GM19023 (cell line): ENCODE measurements around the gene PCNX3.
A peak's percentile ranks its signal among the peaks of the same experiment; 100 is the strongest.
"Not testable (repeated sequence)": the region's sequence is repeated elsewhere in the genome, so short reads cannot be mapped to it uniquely, and the experiment has no call there.

Source experiments
- ATAC-seq: cut with Tn5 transposase; IDR thresholded peaks from one replicate; pipeline ENCODE4 v1.9.1; 2021; ENCODE audit warnings: mild to moderate bottlenecking, moderate library complexity; ENCODE audit not compliant: unreplicated experiment

The PCNX3 gene

DNA sequence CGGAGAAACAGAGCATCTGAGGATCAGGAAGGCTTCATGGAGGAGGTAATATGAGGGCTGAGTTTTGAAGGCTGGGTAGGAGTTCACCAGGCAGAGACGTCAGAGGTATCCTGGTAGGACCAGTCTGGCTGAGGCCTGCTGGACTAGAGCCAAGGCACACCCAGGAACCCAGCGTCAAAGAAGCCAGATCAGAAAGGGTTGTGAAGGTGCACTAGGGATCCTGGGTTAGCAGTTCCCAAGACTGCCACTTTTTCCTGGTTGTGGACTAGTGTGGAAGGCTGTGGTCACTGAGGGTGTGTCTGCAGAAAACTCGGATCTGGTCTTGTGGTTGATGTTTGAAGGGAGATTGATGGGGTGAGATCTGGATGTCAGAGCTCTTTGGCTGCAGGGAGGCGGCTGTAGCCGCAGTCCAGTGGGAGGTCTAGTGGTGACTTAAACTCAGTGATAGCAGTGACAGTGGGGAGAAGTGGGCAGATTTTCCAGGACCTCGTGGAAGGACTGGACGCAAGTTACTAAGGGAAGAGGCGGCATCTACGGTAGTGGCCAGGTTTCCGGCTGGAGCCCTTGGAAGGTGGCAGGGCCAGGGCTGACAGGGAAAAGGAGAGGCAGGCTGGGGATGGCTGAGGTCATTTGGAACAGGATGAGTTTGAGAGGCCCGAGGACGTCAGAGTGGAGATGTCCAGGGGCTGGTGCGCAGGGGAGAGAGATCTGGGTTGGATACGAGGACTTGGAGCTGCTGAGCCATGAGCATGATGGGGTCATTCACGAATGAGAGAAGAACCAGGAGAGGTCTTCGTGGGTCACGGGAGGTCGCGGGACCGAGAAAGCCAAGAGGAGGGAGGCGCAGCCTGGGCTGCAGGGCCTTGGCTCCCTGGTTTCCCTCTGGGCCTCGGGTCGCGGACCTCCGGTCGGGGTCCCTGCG, 36.3 kb downstream of the PCNX3 start:
- ATAC-seq = no peak

DNA sequence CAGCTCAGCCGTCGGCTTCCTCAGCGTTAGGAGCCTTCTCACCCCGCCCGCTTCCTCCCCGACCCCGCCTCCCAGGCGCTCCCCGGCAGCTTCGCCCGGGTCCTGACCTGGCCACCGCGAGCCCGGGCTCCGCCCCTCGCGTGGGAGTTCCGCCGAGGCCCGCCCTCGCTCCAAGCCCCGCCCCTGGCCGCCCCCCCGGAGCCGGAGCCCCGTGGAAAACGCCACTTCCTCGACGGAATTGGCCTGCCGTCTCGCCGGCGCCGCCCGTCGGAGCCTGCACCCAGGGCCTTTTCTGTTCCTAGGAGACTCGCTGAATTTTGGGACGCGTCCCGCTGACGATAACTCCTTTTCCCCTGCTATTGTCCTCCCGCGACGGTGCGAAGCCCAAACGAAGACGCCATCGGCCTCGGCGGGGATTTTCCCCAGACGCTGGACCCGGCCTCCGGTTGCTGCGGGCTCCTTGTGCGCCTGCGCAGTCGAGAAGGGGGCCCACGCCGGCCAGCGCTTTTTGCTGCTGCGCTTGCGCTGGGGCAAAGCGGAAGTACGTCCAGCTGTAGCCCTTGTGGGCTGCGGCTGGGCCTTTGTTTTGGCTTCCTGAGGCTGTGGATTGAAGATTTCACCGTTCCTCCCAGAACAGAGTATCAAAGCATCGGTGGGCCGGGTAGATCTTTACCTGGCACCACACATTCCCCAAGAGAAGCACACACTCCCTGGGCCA, 37.1 kb downstream of the PCNX3 start:
- ATAC-seq = peak; percentile 85

DNA sequence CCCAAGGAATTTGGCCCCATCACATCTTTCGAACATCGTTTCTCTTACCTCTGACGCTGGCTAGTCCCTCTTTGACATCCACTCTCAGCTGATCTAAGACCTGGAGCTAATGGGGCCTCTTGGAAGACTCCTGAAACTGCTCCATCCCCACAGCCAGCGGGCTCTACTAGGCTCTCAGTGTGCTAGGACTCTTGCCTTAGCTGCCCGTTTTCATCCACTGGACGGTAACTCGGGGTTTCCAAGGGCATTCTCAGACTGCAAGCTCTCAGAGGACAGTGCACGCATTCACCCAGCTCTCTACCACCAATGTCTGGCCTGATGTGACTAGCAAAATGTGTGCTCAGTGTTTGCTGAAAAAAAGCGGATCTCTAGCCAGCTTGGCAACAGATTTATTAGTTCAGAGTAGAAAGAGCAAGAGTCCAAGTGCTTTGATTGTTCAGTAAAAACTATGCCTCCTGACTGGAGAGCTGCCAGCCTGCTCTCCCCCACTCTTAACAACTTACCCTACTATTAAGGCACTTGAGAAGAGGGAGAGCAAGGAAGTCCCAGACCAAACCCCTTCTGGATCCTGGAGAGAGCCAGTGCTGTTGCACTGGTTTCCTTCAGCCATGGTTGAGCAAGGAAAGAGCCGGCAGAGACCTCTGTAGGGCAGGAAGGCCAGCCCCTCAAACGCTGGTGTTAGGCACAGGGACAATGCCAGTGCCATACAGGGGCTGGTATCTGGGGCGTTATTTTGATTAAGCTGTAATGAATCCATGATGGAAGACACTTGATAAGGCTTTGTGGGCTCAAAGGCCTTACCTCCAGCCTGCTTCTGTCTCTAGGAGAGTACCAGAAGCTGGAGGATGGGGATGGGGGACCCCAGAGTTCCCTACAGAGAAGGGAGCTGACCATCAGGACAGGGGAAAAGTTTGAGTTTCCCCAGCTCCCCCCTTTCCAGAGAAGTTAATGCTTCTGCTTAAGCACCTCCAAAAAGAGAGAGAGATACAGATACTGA, 38.0 kb downstream of the PCNX3 start:
- no peak for ATAC-seq

DNA sequence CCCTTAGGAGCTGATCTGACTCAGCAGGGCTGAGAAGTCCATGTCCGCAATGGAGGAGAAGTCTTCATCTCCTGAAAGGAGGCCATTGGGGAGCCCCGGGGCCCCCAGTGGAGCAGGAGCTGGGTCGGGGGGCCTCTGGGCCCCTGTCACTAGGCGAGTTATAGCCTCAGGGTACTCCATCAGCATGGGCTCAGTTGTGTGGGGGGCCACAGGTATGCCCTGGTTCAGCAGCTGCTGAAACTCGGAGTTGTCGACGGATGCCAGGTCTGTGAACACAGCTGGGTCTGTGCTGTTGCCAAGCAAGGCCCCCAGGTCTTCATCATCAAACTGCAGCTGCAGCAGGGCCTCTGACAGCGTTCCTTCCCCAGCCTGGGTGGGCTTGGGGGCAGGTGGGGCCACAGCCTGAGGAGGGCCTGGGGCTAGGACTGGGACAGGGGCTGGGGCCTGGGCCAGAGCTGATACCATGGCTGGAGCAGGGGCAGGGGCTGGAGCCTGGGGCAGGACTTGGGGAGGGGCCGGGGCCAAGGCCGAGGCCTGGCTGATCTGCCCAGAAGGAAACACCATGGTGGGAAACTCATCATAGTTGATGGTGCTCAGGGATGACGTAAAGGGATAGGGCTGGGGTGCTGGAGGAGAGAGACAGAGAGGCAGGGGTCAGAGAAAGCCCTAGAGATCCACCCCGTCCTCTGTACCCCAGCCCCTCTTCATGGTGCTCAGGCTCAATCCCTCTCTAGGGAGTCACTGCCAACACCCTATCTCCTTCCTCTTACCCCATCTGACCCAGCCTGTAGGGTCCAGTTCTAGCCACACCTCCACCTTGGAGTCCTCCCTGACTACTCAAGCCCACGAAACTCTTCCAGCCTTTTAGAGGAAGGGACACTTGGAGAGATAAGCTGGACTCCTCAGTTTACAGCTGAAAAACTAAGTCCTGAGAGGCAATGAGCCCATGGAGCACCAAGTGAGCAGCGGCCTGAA, 39.1 kb downstream of the PCNX3 start:
- ATAC-seq = no peak

DNA sequence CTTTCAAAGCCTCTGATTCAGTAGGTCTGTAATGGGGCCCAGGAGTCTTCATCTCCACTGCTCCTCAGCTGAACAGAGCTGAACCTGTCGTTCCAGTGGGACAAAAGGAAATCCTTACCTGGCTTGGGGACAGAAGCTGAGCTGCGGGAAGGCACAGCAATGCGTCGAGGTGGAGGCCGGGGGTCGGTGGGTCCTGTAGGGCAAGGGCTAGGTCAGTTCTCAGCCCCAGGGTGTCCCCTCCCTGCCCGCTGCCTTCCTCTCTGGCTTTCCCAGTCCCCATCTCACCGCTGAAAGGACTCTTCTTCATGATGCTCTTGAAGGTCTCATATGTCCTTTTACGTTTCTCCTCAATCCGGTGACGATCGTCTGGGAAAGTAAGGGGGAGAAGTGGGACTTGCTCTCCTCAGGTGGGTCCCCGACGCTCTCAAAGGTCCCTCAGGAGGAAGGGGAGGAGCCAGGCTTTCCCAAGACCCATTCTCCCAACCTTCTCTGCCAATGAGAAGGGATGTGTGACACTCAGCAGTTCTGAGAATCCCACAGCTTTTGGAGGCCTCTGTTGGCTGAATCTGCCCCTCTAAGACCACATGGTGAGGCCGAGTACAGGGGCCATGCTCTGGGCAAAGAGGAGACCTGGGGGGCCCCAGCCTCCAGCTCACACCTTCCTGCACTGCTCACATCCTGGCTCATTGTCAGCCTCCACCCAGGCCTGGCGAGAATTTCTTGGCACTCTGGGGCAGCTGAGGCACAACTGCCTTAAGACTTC, 40.2 kb downstream of the PCNX3 start:
- ATAC-seq = no peak

DNA sequence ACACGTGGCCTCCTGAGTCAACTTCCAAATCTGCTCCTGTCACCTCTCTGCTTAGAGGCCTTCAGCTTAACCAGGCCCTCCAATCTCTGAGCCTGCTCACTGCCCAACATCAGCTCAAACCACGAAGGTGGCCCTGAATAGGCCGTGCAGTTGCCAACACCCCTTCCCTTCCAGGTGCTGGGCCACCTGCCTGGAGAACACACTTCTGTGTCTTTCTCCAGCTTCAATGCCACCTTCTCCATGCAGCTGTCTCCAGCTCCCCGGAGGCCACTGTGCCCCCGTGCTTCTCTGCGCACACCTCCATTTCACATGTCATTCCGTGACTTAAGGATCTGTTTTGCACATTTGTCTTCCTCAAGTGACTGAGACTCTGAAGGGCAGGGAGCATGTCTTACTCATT, 41.9 kb downstream of the PCNX3 start:
- no peak for ATAC-seq

DNA sequence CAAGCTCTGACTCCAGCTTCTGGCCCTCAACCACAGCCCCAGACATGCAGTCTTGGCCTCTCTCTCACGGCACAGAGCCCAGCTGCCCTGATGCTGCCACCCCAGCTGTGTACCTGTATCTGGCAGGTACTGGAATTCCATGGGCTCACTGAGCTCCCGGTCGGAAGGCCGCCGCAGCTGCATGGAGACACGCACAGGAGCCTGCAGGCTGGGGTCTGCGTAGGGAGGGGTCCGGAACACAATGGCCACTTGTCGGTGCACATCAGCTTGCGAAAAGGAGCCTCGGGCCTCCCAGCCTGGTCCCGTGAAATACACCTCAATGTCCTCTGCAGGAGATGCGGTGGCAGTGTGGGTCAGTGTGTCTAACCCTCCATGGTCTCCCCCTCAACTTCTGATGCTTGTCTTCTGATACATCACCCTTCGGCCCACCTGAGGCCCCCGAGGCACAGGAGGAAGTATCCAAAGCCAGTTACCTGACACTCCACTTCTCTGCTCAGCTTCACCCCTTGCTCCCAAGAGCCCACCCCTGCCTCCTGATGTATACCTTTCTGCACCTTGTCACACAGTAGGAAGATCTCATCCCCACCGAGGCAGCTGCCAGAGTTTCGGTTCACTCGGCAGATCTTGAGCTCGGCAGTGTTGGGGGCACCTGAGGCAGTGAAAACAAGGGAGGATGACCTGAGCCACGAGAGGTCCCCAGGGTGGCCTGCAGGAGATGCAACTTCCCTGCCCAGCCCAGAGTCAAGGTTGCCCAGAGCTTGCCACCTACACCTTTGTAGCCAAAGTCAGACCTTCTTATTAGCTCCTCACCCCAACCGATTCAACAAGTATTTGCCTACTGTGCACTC, 42.8 kb downstream of the PCNX3 start:
- ATAC-seq = no peak

DNA sequence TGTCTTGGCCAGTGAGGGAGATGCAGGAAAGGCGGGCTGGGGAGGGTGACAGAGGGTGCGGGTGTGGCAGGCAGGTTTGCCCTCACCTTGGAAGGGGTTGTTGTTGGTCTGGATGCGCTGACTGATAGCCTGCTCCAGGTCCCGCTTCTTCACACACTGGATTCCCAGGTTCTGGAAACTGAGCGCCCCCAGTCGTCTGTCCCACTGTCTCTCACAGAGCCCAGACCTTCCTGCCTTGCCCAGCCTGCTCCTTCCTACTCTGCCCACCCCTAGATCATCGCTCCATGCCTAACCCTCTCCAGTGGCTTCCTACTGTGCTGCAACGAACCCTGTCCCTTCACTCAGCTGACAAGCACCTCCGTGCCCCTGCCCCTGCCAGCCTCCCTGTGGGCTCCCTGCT, 44.5 kb downstream of the PCNX3 start:
- no peak for ATAC-seq

DNA sequence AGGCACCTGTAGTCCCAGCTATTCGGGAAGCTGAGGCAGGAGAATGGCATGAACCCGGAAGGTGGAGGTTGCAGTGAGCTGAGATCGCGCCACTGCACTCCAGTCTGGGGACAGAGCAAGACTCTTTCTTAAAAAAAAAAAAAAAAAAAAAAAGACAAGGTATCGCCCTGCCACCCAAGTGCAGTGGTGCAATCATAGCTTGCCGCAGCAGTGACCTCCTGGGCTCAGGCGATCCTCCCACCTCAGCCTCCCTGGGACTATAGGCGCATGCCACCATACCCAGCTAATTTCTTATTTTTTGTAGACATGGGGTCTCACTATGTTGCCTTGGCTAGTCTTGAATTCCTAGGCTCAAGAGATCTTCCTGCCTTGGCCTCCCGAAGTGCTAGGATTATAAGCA, 45.3 kb downstream of the PCNX3 start:
- ATAC-seq = not testable (repeated sequence)

DNA sequence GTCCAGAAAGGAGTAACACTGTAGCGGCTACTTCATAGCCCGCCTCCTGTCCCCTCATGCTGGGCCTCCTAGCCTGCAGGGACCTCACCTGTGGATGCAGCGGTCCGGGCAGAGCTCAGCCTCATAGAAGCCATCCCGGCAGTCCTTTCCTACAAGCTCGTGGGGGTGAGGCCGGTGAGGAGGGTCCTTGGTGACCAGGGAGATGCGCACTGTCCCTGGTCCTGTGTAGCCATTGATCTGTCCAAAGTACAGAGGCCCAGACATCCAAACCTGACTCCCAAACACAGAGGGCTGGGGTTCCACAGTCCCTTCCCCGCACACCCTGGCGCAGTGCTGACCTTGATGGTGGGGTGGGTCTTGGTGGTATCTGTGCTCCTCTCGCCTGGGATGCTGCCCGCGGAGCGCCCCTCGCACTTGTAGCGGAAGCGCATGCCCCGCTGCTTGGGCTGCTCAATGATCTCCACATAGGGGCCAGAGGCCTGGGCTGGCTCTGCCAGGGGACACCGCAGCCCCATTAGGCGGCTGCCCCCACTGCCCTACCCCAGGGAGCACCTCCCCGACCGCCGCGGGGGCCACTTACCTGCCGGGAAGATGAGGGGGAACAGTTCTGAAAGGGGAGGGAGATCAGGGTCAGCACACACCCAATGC, 46.1 kb downstream of the PCNX3 start:
- ATAC-seq = no peak

DNA sequence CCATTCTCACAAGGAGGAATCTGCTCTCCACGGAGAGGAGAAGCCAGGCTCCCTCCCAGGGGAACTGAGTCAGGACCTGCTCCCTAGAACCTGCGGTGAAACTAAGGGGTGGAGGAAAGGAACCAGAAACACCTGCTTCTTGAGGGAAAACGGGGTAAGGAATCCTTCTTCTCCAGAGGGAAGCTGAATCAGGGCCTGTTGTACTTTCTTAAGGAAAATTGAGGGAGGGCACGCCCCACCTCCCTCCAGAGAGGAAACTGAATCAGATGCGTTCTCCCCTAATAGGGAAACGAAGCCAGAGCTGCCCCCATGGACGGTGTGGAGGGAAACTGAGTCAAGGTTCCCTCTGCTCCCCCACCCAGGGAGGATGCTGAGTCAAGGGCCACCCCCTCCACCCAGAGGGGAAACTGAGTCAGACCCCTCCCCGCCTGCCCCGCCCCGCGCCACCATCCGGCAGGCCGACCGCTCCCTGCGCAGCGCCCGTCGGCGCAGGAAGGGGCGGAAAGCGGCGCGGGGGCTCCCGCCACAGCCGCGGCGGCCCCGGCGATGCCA, 46.7 kb downstream of the PCNX3 start:
- ATAC-seq = peak; percentile 24

DNA sequence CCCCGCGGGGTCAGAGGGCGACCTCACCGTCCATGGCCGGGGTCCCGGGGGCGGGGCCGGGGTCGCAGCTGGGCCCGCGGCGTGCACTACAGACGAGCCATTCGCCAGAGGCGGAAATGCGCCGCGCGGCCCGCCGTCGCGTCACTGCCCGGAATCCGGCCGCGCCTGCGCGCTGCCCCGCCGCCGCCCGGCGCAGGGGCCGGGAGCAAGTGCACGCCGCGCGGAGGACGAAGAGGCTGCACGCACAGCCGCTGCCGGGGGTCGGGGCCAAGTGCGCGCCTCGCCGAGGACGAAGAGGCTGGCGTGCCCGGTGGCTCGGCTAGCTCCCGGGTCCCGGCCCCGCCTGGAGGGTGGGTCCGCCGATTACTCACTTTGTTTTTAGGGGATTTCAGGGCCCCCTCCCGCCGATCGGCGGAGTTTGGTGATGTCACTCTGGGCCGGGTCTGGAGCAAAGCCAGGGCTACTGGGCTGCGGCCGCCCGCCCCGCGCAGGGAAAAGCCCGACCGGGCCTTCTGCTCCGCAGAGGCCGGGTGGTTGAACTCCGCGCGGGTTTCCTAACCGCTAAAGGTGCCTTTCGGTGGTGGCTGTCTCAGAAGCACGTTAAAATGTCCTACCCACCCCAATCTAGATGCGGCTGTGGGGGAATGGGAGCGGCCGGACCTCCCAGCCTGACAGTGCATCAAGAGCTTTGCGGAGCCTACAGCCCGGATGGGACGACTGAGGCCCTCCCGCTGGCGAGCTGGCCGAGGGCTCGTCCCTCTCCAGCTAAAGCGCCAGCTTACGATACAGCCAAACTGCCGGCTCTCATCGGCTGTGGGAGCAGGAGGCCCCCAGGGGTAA, 47.4 kb downstream of the PCNX3 start, which contains the start of gene RELA:
Gene RELA (minus strand): TSS at position 118 of the 840 bp plus-strand sequence. CDS start 84 bp downstream, at position 34.
- ATAC-seq = peak; percentile 78

DNA sequence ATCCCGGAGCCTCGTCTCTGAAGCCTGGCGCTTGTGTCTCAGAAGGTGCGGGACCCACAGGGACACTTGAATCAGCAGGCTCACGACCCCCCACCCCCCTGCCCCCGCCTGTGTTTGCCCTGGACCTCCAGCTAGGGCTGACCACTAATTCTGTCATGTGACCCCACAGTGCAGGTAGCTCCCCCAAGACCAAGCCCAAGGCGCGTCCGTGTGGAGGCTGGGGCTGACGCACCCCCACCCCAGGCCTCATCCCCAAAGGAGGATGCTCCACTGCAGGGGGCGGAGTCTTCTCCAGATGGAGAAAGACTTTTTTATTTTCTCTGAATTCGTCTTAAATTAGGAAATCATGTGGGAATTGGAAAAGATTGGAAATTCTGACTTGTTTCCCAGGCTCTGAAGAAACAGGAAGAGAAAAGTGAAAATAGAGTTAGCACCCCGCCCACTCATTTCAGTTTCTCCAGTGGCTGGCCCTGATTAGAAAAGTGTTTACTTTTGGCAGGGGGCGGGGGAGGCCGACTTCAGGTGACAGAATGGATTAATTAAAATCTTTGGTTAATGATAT, 48.1 kb downstream of the PCNX3 start:
- ATAC-seq = peak; percentile 11

DNA sequence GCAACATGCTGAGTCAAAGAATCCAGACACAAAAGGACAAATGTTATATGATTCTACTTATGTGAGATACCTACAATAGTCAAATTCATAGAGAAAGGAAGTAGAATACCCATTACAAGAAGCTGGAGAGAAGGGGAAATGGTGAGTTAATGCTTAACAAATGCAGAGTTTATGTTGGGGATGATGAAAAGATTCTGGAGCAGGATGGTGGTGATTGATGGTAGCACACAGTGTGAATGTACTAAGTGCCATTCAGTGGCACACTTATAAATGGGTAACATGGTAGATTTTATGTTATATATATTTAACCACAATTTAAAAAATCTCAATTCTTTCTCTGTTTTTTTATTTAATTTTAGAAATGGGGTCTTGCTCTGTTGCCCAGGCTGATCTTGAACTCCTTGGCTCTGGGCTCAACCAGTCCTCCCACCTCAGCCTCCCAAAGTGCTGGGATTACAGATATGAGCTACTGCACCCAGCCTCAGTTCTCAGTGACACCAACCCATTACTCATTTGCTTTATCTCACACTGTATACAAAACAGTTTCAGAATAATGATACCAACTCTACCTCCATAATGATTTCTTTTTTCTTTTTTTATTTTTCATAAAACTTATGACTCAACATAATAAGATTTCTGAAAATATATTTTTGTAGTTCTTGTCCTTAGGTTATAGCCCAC, 56.7 kb downstream of the PCNX3 start:
- ATAC-seq = no peak

DNA sequence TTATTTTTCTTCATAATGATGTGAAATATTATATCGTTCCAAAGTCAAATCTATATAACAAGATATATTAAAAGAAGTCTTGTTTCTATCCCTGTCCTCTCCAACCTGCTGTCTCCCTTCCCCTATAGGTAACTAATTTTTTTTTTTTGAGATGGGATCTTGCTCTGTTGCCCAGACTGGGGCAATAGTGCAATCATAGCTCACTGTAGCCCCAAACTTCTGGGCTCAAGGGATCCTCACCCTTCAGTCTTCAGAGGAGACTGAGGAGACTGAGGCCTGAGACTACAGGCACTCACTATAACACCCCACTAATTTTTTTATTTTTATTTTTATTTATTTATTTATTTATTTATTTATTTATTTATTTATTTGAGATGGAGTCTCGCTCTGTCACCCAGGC, 57.4 kb downstream of the PCNX3 start:
- ATAC-seq = no peak
